Measurements from ENCODE around the gene ACTL10.
"Not testable (repeated sequence)": the region's sequence is repeated elsewhere in the genome, so short reads cannot be mapped to it uniquely, and the experiment has no call there.

ACTL10 gene

DNA sequence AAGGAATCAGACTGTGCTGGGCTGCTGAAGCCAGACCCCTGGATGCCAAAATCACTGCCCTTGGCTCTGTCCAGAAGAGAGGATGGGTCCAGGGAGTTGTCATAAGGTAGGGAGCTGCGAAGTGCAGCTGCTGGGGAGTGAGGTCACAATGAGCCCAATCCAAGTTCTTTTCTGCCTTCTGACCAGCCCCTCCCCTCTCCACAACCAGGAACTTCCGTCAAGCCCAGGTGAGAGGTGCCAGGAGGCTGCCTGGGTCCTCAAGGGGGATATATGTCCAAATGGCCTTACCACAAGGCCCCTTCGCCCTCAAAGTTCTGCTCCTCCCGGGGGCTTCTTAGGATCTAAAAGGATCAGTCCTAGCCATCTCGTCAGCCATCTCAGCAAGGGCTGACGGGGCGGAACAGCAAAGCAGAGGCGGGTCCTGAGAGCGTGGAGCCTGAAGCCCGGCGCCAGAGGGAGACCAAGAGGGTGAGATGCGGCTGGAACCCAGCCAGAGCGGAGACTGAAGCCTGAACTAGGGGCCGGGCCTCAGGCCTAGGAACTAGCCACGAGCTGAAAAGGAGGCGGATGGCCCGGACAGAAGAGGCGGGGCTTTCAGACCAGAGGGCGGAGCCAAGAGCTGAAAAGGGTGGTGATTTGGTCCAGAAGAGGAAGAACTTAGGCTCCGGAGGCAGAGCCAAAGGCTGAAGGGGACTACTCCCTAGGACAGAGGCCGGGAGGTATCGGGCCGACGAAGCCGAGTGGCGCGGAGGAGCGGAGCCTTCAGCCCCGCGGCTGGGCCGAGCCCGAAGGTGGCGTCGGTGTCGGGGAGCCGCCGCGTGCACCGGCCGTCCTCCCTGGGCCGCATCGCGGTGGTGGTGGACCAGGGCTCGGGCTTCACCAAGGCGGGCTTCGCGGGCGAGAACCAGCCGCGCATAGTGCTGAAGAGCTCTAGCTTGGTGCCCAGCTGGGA is at the start of gene ACTL10:
Gene ACTL10, plus strand, starts transcription at position 651 of the 952 bp plus-strand sequence. CDS start 555 bp downstream, outside the sequence.
- TF ChIP-seq JUND (IDR thresholded peaks at IDR 0.05; ENCODE audit: low read depth) = no peak; the same call in 1 of the 2 replicates
- in situ Hi-C loops (cut with HindIII; ENCODE audit: low pct_unique_long_range_greater_than_20kb, low sequenced_read_pairs) = no loop called here
- peak; percentile 88 to 97 for DNase-seq (ENCODE audit: low read depth in 1 of 2, low spot score in 1 of 2)

DNA sequence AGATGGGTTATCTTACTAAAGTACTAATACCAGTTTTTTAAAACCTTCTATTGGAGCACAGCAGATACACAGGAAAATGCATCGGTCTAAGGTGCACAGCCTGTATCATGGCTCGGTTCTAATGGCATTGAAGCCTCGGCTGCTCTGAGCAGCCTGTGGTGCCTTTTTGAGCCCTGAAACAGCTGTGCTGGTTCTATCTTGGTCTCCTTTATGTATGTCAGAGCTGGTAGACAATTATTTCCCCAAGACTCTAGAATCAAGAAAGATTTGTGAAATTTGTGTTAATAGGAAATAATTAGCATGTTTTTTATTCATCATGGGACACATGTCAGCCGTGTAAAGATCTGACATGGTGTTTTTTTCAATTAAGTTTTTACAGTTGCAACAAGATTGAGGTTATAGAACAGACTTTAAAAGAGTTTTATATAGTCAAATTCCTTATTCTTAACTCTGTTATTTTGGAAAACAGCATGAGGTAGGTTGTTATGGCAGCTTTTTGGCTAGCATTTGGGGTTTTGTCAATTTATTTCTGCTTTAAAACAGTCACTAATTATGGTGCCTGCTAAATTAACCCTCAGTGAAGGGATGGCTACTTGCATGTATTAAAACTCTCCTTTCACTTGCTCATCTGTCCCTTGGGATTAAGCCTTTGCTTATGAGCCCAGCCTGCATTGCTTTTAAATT is 44.9 kb upstream of the ACTL10 start:
- in situ Hi-C loops (cut with HindIII; ENCODE audit: low pct_unique_long_range_greater_than_20kb, low sequenced_read_pairs) = no loop called here
- no peak for TF ChIP-seq JUND (IDR thresholded peaks at IDR 0.05; ENCODE audit: low read depth)
- DNase-seq (ENCODE audit: low read depth in 1 of 2, low spot score in 1 of 2) = no peak

DNA sequence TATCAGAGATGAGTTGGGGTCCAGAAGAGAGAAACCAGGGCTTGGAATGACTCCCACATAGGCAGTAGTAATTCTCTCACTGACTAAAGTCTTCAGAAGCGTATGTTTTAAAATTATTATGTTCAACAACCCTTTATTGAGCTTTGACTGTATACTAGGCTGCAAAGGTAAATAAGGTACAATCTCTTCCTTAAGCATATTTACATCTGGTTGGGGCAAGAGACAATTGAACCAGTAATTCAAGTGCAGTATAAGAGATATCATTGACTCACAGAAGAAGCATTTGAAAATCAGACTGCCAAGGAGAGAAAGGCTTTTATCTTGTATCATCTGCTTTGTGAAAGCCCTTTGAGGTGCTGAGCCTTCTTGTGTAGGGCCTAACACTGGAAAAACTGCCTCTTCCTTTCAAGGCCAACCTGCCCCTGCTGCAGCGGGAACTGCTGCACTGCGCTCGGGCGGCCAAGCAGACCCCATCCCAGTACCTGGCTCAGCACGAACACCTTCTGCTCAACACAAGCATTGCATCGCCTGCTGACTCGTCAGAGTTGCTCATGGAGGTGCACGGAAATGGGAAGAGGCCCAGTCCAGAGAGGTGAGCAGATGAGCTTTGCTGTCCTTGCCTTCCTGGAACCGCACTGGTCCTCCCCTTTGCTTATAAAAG is 43.9 kb upstream of the ACTL10 start:
- in situ Hi-C loops (cut with HindIII; ENCODE audit: low pct_unique_long_range_greater_than_20kb, low sequenced_read_pairs) = no loop called here
- DNase-seq (ENCODE audit: low read depth in 1 of 2, low spot score in 1 of 2) = no peak
- no peak for TF ChIP-seq JUND (IDR thresholded peaks at IDR 0.05; ENCODE audit: low read depth)

DNA sequence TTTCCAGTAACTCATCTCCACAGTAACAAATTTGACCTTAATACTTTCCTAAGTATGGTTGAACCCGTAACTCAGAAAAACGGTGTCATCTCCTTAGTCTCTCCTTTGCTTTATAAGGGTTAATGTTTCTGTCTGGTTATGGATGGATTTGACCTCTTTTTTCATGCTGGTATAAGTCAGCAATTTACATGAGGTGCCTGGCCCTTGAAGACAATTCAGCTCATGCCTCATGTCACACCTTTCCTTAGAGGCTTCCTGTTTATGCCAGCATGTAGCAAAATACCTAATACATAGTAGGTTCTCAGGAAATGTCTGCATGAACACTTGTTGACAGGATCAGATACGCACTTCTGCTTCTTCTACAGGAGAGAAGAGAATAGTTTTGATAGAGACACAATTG is 42.3 kb upstream of the ACTL10 start:
- in situ Hi-C loops (cut with HindIII; ENCODE audit: low pct_unique_long_range_greater_than_20kb, low sequenced_read_pairs) = no loop called here
- TF ChIP-seq JUND (IDR thresholded peaks at IDR 0.05; ENCODE audit: low read depth) = no peak
- no peak for DNase-seq (ENCODE audit: low read depth in 1 of 2, low spot score in 1 of 2)

DNA sequence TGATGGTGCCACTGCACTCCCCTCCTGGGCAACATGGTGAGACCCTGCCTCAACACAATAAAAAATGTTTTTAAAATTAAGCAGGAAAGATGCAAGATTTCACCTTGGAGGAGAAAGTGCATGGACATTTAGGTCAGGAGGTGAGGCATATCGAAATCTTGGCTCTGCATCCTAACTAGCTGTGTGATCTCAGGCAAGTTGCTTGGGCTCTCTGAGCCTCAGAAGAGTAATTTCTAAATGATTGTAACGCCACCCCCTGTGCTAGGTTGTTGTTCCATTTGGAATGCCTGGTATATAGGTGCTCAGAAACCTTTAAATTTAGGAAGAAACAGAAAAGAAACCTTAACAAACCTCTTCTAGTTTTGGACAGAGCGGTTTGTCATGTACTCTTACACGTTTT is 40.6 kb upstream of the ACTL10 start:
- no peak for DNase-seq (ENCODE audit: low read depth in 1 of 2, low spot score in 1 of 2)
- in situ Hi-C loops (cut with HindIII; ENCODE audit: low pct_unique_long_range_greater_than_20kb, low sequenced_read_pairs) = no loop called here
- TF ChIP-seq JUND (IDR thresholded peaks at IDR 0.05; ENCODE audit: low read depth) = no peak

GRCh38 chr20:33627577-33628216 is 39.0 kb upstream of the ACTL10 start:
- in situ Hi-C loops (cut with HindIII; ENCODE audit: low pct_unique_long_range_greater_than_20kb, low sequenced_read_pairs) = no loop called here
- no peak for DNase-seq (ENCODE audit: low read depth in 1 of 2, low spot score in 1 of 2)
- no peak for TF ChIP-seq JUND (IDR thresholded peaks at IDR 0.05; ENCODE audit: low read depth)

DNA sequence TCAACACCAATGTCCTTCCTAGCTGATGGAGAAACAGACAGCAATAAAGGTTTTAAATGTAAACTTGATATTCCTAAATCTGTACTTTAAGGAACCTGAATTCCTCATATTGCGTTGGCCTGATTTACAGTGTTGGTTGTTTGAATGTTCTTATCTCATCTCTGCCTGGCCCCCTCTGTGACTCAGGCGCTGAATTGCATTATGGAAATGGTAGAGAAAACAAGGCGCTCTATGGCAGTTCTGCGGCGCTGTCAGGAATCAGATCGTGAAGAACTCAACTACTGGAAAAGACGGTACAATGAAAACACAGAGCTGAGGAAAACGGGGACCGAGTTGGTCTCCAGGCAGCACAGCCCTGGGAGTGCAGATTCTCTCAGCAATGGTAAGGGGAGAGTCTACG is 37.2 kb upstream of the ACTL10 start:
- DNase-seq (ENCODE audit: low read depth in 1 of 2, low spot score in 1 of 2) = no peak
- in situ Hi-C loops (cut with HindIII; ENCODE audit: low pct_unique_long_range_greater_than_20kb, low sequenced_read_pairs) = no loop called here

DNA sequence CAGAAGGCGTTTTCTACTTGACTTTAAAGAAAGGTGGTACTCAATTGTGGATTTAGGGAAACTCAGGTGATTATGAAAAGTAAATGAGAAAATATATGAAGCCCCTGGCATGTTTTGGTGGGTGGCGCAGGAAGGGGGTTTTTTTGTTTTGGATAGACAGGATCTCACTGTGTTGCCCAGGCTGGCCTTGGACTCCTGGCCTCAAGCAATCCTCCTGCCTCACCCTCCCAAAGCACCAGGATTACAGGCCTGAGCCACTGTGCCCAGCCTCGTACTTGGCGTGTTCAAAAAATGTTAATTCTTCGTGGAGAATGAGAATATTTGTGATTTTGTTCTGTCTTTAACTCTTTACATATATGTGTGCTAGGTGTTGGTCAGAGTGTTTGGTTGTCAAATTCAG is 36.8 kb upstream of the ACTL10 start:
- in situ Hi-C loops (cut with HindIII; ENCODE audit: low pct_unique_long_range_greater_than_20kb, low sequenced_read_pairs) = no loop called here
- no peak for TF ChIP-seq JUND (IDR thresholded peaks at IDR 0.05; ENCODE audit: low read depth)
- DNase-seq (ENCODE audit: low read depth in 1 of 2, low spot score in 1 of 2) = no peak

More for the DNA sequence above, 37.2 kb upstream of the ACTL10 start:
- TF ChIP-seq JUND (IDR thresholded peaks at IDR 0.05; ENCODE audit: low read depth) = no peak

GRCh38 chr20:33630507-33630906 is 36.2 kb upstream of the ACTL10 start:
- no peak for TF ChIP-seq JUND (IDR thresholded peaks at IDR 0.05; ENCODE audit: low read depth)
- no peak for DNase-seq (ENCODE audit: low read depth in 1 of 2, low spot score in 1 of 2)
- in situ Hi-C loops (cut with HindIII; ENCODE audit: low pct_unique_long_range_greater_than_20kb, low sequenced_read_pairs) = no loop called here

- DNase-seq (ENCODE audit: low read depth in 1 of 2, low spot score in 1 of 2); in situ Hi-C loops (cut with HindIII; ENCODE audit: low pct_unique_long_range_greater_than_20kb, low sequenced_read_pairs): not testable (repeated sequence)
Measured at GRCh38 chr20:33631910-33632309, 34.8 kb upstream of the ACTL10 start.

DNA sequence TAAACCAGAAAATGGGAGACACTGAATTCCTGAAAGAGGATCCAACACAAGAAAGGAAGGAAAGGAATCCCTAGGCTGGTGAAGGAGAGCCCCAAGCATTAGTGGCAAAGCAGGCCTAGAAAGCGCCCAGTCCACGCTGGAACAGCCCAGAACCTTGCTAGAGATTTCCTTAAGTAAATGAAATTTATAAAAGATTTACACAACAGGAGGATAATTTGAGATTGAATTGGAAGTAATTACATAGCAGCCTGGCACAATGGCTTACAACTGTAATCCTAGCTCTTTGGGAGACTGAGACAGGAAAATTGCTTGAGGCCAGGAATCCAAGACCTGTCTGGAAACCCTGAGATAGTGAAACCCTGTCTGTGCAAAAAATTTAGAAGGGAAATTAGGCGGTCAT is 31.4 kb upstream of the ACTL10 start:
- in situ Hi-C loops (cut with HindIII; ENCODE audit: low pct_unique_long_range_greater_than_20kb, low sequenced_read_pairs) = no loop called here
- no peak for TF ChIP-seq JUND (IDR thresholded peaks at IDR 0.05; ENCODE audit: low read depth)
- DNase-seq (ENCODE audit: low read depth in 1 of 2, low spot score in 1 of 2) = no peak

GRCh38 chr20:33636776-33637175 is 30.0 kb upstream of the ACTL10 start:
- in situ Hi-C loops (cut with HindIII; ENCODE audit: low pct_unique_long_range_greater_than_20kb, low sequenced_read_pairs) = no loop called here
- DNase-seq (ENCODE audit: low read depth in 1 of 2, low spot score in 1 of 2) = no peak
- TF ChIP-seq JUND (IDR thresholded peaks at IDR 0.05; ENCODE audit: low read depth) = no peak
